A549 treated with CpdA at 1 μM for 4 hours (cell line): ENCODE results near the gene SCARF2. TPM values are rescaled to one million over a fixed set of nuclear protein-coding genes. Genes with fewer than 3 reads are reported as not detected.

ENCODE experiments used
- total RNA-seq: library from RNA; stranded (reverse); fragments of 200-300 nt; extraction: Qiagen RNA extraction; gene quantifications from 5 replicates; pipeline ENCODE4 v1.2.3, GENCODE V29; 2022; ENCODE audit warnings: low read depth

SCARF2 gene
- 0.64 to 1.1 TPM (median 0.89 TPM) in 5 replicates for total RNA-seq

GRCh38 chr22:20437613-20438426 is at the start of gene SCARF2:
Gene SCARF2, minus strand, starts transcription at chr22:20437825. Its CDS starts 71 bp downstream, at chr22:20437754.

GRCh38 chr22:20393705-20394476 is 43.7 kb downstream of the SCARF2 start, which contains the start of gene ZNF74:
Gene ZNF74, plus strand, starts transcription at chr22:20394151. Its CDS starts 478 bp downstream, at chr22:20394629.

Other genes with a start within 250 kb of the SCARF2 start
- gene RTN4R, start 169.5 kb downstream of the SCARF2 start, total RNA-seq, result 6.1 to 10.9 TPM (median 8.8 TPM) in 5 replicates
- gene DGCR6L, start 117.8 kb downstream of the SCARF2 start, total RNA-seq, result 30.1 to 45.3 TPM (median 42.9 TPM) in 5 replicates
- gene ZNF74, start 43.7 kb downstream of the SCARF2 start, total RNA-seq, result 5.8 to 7.8 TPM (median 5.9 TPM) in 5 replicates
- gene KLHL22, start 58.0 kb upstream of the SCARF2 start, total RNA-seq, result 6.3 to 10.1 TPM (median 9.3 TPM) in 5 replicates
- 45.7 to 54.7 TPM (median 46.2 TPM) in 5 replicates for gene MED15, start 69.8 kb upstream of the SCARF2 start, total RNA-seq